Measurements from ENCODE around the gene LILRA5.

- no peak for TF ChIP-seq SPI1 (IDR thresholded peaks at IDR 0.05; ENCODE audit: borderline replicate concordance, low read depth)
- no peak for TF ChIP-seq CTCF (IDR thresholded peaks at IDR 0.05; ENCODE audit: insufficient read depth, low read length)
Measured at GRCh38 chr19:54273821-54274220, 39.1 kb downstream of the LILRA5 start.
